ENCODE data around the gene KAT6B. TPM values are rescaled to one million over a fixed set of nuclear protein-coding genes. Genes with fewer than 3 reads are reported as not detected.
"Not testable (repeated sequence)": the region's sequence is repeated elsewhere in the genome, so short reads cannot be mapped to it uniquely, and the experiment has no call there.

Gene KAT6B
- total and polyA plus RNA-seq, 10 of the 15 experiments (the other 5 are each of a cell fraction or from before 2014, with no cell fraction given): 2.7 to 22.6 (median 15.7) TPM

GRCh38 chr10:74787457-74787856 lies 38.9 kb upstream of the KAT6B start (continued):
- TF ChIP-seq ZBTB4 (CRISPR knock-in tag; IDR thresholded peaks at IDR 0.05) (no peak), SPI1 (IDR thresholded peaks at IDR 0.05; ENCODE audit: borderline replicate concordance, insufficient read depth, low read depth, low read length) (0 out of 2 replicates have a peak, but pooled peaks have one; percentile 41), ZZZ3 (IDR thresholded peaks at IDR 0.05; ENCODE audit: control insufficient read depth, insufficient read length, low read depth) (no peak), JUND (IDR thresholded peaks at IDR 0.05; ENCODE audit: low read depth, low read length) (no peak)

GRCh38 chr10:74791979-74792378 lies 34.4 kb upstream of the KAT6B start:
- H3K9me3 ChIP-seq (replicated peaks; ENCODE audit: control insufficient read depth, insufficient read depth, low read length); FAIRE-seq: not testable (repeated sequence)

More at GRCh38 chr10:74791979-74792378, 34.4 kb upstream of the KAT6B start:
- H4K20me1 ChIP-seq (ENCODE audit: control insufficient read depth, insufficient read depth); H3K27me3 ChIP-seq (replicated peaks in 1 of 2; ENCODE audit: control insufficient read depth in 2 of 2, insufficient read depth in 2 of 2, low read length in 1 of 2); H2AFZ ChIP-seq (ENCODE audit: control insufficient read depth, low read depth, low read length); BruUV-seq (replicated peaks); intact Hi-C loops (cut with micrococcal nuclease; ENCODE audit: unreplicated experiment); H3K4me2 ChIP-seq (ENCODE audit: control insufficient read depth, insufficient read depth); H3K27ac ChIP-seq (ENCODE audit: control insufficient read depth, insufficient read depth); H3K9ac ChIP-seq (ENCODE audit: control insufficient read depth, insufficient read depth, low read length); DNase-seq (ENCODE audit: low read depth, low spot score); H3K36me3 ChIP-seq (ENCODE audit: control insufficient read depth in 2 of 2, insufficient read depth in 2 of 2, low read length in 1 of 2); in situ Hi-C loops (cut with MboI); CTCF ChIA-PET; H3K79me2 ChIP-seq (ENCODE audit: control insufficient read depth, insufficient read depth, low read length); ATAC-seq; SMC1A ChIA-PET (ENCODE audit: uncharacterized antibody, unreplicated experiment); H3K4me1 ChIP-seq (ENCODE audit: control insufficient read depth, insufficient read depth, low read length); H3K4me3 ChIP-seq; RAD21 ChIA-PET (ENCODE audit: unreplicated experiment): not testable (repeated sequence)
- 76% methylated on average over 3 of the region's 5 CpGs for WGBS (ENCODE audit: insufficient coverage, insufficient replicate concordance, low lambda C conversion rate, missing lambda C conversion rate)
- POLR2A ChIA-PET: interaction anchor here (0.6 kb wide), 1 partner anchor 682 kb away, joined by 5 read pairs; no protein-coding TSS in a partner anchor
